HuH-7 (cell line): ENCODE data around the gene ZBED4.

ENCODE experiments used
- DNase-seq: peaks from one replicate; pipeline ENCODE4 v3.0.0; 2011; ENCODE audit warnings: low spot score

ZBED4 gene

GRCh38 chr22:49936973-49937757, 83.5 kb downstream of the ZBED4 start:
- DNase-seq: no peak

GRCh38 chr22:49937758-49938564, 84.3 kb downstream of the ZBED4 start:
- no peak for DNase-seq

GRCh38 chr22:49938565-49939136, 85.0 kb downstream of the ZBED4 start:
- DNase-seq: no peak
